GM06990 (cell line): Measurements from ENCODE around the gene LAMP2.

ENCODE experiments used
- DNase-seq: peaks from one replicate; pipeline ENCODE4 v3.0.0-alpha.2; 2011; ENCODE audit not compliant: insufficient read length; ENCODE audit errors: extremely low read depth
- H3K27me3 ChIP-seq: replicated peaks from 2 replicates; pipeline ENCODE4 v1.6.0; 2011; ENCODE audit warnings: low read length; ENCODE audit not compliant: control insufficient read depth, insufficient read depth
- H3K36me3 ChIP-seq: 2 replicates; pipeline ENCODE4 v1.5.1; 2011; ENCODE audit warnings: low read length; ENCODE audit not compliant: control insufficient read depth, insufficient read depth
- H3K4me3 ChIP-seq: replicated peaks from 2 replicates; pipeline ENCODE4 v1.5.1; 2011; ENCODE audit warnings: low read depth, mild to moderate bottlenecking, control low read depth, low read length
- TF ChIP-seq, protein P1 (sequence below): IDR thresholded peaks from 2 replicates; pipeline ENCODE4 v1.5.1; 2011; ENCODE audit warnings: low read length, control low read depth, mild to moderate bottlenecking, inconsistent platforms; ENCODE audit not compliant: insufficient read depth, poor library complexity, severe bottlenecking

Gene LAMP2

DNA sequence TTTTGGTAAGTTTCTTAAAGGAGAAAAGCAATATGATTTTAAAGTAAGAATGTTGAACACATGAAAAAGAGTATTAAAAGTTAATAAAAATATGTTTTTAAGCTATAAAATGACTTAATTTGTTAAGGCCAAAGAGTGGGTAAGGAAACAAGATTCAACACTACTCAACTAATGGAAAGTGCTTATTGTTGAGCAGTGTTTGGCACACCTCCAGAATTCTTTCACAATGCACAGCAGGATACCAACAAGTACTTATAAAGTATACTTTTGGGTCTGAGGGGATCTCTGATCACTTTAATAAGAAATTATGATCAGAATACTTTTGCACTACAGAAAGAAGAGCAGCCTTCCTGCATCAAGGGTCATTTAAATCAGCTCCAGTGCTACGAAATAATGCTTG lies 5.9 kb downstream of the LAMP2 start:
- TF ChIP-seq, protein P1, sequence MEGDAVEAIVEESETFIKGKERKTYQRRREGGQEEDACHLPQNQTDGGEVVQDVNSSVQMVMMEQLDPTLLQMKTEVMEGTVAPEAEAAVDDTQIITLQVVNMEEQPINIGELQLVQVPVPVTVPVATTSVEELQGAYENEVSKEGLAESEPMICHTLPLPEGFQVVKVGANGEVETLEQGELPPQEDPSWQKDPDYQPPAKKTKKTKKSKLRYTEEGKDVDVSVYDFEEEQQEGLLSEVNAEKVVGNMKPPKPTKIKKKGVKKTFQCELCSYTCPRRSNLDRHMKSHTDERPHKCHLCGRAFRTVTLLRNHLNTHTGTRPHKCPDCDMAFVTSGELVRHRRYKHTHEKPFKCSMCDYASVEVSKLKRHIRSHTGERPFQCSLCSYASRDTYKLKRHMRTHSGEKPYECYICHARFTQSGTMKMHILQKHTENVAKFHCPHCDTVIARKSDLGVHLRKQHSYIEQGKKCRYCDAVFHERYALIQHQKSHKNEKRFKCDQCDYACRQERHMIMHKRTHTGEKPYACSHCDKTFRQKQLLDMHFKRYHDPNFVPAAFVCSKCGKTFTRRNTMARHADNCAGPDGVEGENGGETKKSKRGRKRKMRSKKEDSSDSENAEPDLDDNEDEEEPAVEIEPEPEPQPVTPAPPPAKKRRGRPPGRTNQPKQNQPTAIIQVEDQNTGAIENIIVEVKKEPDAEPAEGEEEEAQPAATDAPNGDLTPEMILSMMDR = no peak
- no peak for DNase-seq
- no peaks in the 10 kb centered on the region for H3K36me3 ChIP-seq

DNA sequence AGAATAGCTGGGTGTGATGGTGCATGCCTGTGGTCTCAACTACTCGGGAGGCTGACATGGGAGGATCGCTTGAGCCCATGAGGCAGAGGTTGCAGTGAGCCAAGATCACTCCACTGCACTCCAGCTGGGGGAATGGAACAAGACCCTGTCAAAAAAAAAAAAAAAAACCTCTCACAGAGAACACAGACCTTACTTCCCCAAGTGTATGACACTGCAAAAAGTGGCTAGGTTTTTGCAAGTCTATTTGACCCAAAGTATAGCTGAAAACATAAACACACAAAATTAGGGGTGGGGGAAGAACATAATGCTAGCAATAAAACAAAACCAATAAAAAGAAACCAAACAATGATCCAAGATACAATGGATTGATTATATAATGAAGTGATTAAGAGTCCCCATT lies 6.7 kb downstream of the LAMP2 start:
- DNase-seq = no peak
- Histone ChIP-seq H3K36me3 (no peaks in the 10 kb centered on the region), H3K4me3 (no peak overlapping the region), H3K27me3 (no peaks in the 10 kb centered on the region)
- TF ChIP-seq, protein P1 = no peak

More for the DNA sequence above, 5.9 kb downstream of the LAMP2 start:
- H3K27me3 ChIP-seq = no peaks in the 10 kb centered on the region
- no peak overlapping the region for H3K4me3 ChIP-seq

DNA sequence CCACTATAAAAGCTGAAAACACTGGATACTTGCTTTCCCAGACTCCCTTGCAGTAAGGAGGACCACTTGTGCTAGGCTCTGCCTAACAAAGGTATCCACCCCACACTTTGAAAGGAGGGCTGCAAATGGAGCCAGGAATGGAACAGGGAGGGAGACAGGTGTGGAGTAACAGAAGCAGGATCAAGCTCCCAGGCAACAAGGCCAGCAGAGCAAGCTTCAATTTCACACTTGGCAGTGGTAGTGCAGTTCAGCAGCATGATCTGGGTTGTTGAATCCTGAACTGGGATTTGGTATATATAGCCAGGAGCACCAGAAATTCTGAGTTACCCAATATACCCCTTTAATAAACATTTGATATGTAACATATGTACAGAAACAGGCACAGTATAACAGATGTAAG lies 9.8 kb downstream of the LAMP2 start:
- TF ChIP-seq, protein P1 = no peak
- no peak for DNase-seq
- Histone ChIP-seq H3K4me3 (no peak overlapping the region), H3K27me3 (no peaks in the 10 kb centered on the region), H3K36me3 (peaks cover 1% of the 10 kb centered on the region; the same call in 1 of the 2 replicates)

DNA sequence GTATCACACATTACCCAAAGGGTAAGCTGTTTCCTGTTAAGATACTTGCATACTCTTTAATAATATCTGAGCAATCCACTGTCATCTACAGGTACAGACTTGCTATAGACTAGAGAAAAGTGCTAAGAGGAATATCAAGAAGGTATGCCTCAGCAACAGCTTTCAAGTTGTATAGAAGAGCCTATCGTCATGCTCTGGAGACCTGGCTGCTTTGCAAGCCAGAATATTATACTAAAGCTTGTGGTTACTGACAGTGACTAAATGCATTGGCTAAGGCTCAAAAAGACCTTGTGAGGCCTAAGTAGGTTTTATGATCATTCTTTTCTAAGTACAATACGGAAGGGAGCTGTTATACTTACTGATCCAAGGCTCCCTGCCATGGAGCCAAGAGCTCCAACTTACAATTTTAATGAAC lies 11.3 kb downstream of the LAMP2 start:
- Histone ChIP-seq H3K27me3 (no peaks in the 10 kb centered on the region), H3K4me3 (no peak overlapping the region), H3K36me3 (peaks cover 1% of the 10 kb centered on the region; the same call in 1 of the 2 replicates)
- TF ChIP-seq, protein P1 = no peak
- DNase-seq = peak; percentile 12

DNA sequence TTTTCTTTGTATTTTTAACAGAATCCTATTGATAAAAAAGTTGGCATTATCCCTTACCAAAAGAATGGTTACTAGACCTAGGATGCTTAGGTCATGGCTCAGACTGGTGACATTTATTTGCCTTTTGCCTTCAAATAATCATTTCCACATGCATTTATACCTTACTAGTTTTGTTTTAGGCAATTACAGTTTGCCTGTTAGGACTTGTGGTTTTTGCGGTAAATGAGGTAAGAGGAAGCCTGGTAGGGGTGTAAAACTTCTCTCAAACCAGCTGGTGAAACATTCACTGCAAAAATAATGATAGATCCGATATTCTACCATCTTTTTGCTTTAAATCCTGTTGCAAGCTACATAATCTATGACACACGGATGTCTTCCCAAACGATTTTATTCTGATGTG lies 12.1 kb downstream of the LAMP2 start:
- TF ChIP-seq, protein P1 = no peak
- H3K4me3 ChIP-seq = no peak overlapping the region
- peak; percentile 14 for DNase-seq

DNA sequence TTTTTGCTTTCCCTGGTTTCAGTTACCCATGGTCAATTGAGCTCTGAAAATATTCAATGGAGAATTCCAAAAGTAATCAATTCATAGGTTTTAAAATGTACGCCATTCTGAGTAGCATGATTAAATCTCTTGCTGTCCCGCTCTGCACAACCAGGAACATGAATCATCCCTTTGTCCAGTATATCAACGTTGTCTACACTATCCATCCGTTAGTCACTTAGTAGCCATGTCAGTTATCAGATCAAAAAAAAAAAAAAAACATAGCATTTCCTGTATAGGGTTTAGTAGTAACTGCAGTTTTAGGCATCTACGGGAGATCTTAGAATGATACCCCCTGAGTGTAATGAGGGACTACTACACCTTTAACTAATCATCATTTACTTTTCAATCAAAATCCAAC lies 15.1 kb downstream of the LAMP2 start:
- TF ChIP-seq, protein P1 = no peak
- no peak overlapping the region for H3K4me3 ChIP-seq
- no peaks in the 10 kb centered on the region for H3K27me3 ChIP-seq
- peaks cover 1% of the 10 kb centered on the region; the same call in 1 of the 2 replicates for H3K36me3 ChIP-seq
- no peak for DNase-seq

More for the DNA sequence above, 12.1 kb downstream of the LAMP2 start:
- Histone ChIP-seq H3K27me3 (no peaks in the 10 kb centered on the region), H3K36me3 (peaks cover 1% of the 10 kb centered on the region; the same call in 1 of the 2 replicates)
